ENCODE results near the gene SMARCC2.
A peak's percentile ranks its signal among the peaks of the same experiment; 100 is the strongest.

Gene SMARCC2

DNA sequence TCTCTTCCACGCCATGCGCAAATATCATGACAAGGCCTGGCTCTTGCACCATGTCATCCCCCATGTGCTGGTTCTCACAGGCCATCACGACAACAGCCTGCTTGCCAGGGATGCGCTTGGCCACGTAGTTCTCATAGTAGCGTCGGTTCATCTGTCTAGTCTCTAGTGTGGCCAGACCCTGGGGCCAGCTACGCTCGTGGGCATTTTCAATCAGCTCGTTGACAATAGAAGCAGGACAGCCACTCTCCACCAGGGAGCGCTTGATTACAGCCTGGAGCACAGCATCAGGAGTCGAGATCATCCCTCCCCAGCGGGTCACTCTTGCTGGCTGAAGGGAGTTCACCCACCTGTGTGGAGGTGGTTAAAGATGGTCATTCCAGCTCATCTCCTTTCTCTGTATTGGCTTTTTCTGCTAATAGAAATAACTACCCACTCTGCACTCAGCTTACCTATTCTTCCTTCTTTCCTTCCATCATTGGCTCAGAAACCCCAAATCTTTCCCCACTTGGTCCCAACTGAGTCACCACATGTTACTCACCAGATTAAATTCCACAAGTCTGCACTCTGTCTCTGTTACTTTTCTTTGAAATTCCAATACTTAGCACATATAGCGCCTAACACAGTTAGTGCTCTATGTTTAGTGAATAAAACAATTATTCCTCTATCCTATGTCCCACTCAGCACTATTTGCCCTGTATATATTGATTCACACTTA is 17.3 kb upstream of the SMARCC2 start (continued):
- no peak for TF ChIP-seq ZNF501 (tag by site-specific recombination; IDR thresholded peaks at IDR 0.05)
- TF ChIP-seq ZNF140 (tag by site-specific recombination; IDR thresholded peaks at IDR 0.05), result no peak
- TF ChIP-seq, protein P1, sequence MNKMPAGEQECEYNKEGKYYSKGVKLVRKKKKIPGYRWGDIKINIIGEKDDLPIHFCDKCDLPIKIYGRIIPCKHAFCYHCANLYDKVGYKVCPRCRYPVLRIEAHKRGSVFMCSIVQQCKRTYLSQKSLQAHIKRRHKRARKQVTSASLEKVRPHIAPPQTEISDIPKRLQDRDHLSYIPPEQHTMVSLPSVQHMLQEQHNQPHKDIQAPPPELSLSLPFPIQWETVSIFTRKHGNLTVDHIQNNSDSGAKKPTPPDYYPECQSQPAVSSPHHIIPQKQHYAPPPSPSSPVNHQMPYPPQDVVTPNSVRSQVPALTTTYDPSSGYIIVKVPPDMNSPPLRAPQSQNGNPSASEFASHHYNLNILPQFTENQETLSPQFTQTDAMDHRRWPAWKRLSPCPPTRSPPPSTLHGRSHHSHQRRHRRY (tag by site-specific recombination; IDR thresholded peaks at IDR 0.05), result no peak
- no peak for TF ChIP-seq ZNF184 (tag by site-specific recombination; IDR thresholded peaks at IDR 0.05)
- peak; percentile 36; the same call in 1 of the 2 replicates for TF ChIP-seq ZXDB (tag by site-specific recombination; IDR thresholded peaks at IDR 0.05)
- TF ChIP-seq ZNF624 (tag by site-specific recombination; IDR thresholded peaks at IDR 0.05), result no peak
- 0 out of 2 replicates have a peak, but pooled peaks have one; percentile 6 for TF ChIP-seq ZFHX2 (tag by site-specific recombination; conservative IDR thresholded peaks at IDR 0.05)
- TF ChIP-seq ZBTB21 (tag by site-specific recombination; IDR thresholded peaks at IDR 0.05), result no peak
- TF ChIP-seq FEZF1 (tag by site-specific recombination; IDR thresholded peaks at IDR 0.05), result no peak
- no peak for TF ChIP-seq ZNF146 (tag by site-specific recombination; IDR thresholded peaks at IDR 0.05)
- TF ChIP-seq GFI1B (tag by site-specific recombination; IDR thresholded peaks at IDR 0.05), result no peak
- TF ChIP-seq, protein P2, sequence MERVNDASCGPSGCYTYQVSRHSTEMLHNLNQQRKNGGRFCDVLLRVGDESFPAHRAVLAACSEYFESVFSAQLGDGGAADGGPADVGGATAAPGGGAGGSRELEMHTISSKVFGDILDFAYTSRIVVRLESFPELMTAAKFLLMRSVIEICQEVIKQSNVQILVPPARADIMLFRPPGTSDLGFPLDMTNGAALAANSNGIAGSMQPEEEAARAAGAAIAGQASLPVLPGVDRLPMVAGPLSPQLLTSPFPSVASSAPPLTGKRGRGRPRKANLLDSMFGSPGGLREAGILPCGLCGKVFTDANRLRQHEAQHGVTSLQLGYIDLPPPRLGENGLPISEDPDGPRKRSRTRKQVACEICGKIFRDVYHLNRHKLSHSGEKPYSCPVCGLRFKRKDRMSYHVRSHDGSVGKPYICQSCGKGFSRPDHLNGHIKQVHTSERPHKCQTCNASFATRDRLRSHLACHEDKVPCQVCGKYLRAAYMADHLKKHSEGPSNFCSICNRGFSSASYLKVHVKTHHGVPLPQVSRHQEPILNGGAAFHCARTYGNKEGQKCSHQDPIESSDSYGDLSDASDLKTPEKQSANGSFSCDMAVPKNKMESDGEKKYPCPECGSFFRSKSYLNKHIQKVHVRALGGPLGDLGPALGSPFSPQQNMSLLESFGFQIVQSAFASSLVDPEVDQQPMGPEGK (tag by site-specific recombination; IDR thresholded peaks at IDR 0.05), result 0 out of 2 replicates have a peak, but pooled peaks have one; percentile 11
- TF ChIP-seq ZNF654 (tag by site-specific recombination; IDR thresholded peaks at IDR 0.05; ENCODE audit: low read depth), result peak; percentile 44
- no peak for TF ChIP-seq SP3 (tag by site-specific recombination; IDR thresholded peaks at IDR 0.05)

DNA sequence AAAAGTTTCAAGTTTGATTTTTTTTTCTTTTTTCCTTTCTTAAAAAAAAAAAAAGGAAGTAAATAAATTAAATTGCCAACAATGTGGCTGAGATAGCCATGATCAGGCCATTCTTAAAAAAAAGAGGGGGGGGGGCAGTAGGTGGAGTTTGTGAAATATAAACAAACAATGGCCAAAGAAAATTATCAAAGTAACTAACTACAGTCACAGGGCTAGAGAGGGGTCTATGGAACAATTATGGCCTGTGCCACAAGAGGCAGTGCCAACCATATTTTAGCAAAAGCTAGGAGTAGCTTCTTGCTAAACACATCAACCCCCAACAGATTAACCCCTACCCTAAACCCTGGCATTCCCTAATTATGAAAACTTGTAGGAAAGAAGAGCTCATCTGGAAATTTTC is 16.2 kb upstream of the SMARCC2 start:
- H3K9me3 ChIP-seq (ENCODE audit: control insufficient read depth, insufficient read depth, low read depth, low read length), result no peaks in the 10 kb centered on the region
- TF ChIP-seq SP3 (tag by site-specific recombination; IDR thresholded peaks at IDR 0.05), result no peak
- no peak for TF ChIP-seq ZNF670 (tag by site-specific recombination; IDR thresholded peaks at IDR 0.05; ENCODE audit: low read depth)
- no peak for TF ChIP-seq ZNF501 (tag by site-specific recombination; IDR thresholded peaks at IDR 0.05)
- TF ChIP-seq, protein P3, sequence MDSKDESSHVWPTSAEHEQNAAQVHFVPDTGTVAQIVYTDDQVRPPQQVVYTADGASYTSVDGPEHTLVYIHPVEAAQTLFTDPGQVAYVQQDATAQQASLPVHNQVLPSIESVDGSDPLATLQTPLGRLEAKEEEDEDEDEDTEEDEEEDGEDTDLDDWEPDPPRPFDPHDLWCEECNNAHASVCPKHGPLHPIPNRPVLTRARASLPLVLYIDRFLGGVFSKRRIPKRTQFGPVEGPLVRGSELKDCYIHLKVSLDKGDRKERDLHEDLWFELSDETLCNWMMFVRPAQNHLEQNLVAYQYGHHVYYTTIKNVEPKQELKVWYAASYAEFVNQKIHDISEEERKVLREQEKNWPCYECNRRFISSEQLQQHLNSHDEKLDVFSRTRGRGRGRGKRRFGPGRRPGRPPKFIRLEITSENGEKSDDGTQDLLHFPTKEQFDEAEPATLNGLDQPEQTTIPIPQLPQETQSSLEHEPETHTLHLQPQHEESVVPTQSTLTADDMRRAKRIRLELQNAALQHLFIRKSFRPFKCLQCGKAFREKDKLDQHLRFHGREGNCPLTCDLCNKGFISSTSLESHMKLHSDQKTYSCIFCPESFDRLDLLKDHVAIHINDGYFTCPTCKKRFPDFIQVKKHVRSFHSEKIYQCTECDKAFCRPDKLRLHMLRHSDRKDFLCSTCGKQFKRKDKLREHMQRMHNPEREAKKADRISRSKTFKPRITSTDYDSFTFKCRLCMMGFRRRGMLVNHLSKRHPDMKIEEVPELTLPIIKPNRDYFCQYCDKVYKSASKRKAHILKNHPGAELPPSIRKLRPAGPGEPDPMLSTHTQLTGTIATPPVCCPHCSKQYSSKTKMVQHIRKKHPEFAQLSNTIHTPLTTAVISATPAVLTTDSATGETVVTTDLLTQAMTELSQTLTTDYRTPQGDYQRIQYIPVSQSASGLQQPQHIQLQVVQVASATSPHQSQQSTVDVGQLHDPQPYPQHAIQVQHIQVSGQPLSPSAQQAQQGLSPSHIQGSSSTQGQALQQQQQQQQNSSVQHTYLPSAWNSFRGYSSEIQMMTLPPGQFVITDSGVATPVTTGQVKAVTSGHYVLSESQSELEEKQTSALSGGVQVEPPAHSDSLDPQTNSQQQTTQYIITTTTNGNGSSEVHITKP (tag by site-specific recombination; IDR thresholded peaks at IDR 0.05), result peak; percentile 52; the same call in 1 of the 2 replicates
- TF ChIP-seq ZNF121 (tag by site-specific recombination; IDR thresholded peaks at IDR 0.05), result no peak
- ChIA-PET CTCF (interaction anchor here (0.7 to 6.0 kb wide), 10 partner anchors 8 to 60 kb away, joined by 3 to 73 read pairs (median 7); partner anchors contain the start of genes RNF41 and SMARCC2), POLR2A (interaction anchor here (1.0 to 4.6 kb wide), 3 partner anchors 16 to 102 kb away, joined by 3 to 47 read pairs (median 4); partner anchors contain the start of genes PA2G4, RNF41 and ZC3H10)
- H3K27ac ChIP-seq (ENCODE audit: extremely low read depth, low read depth, low read length), result no peak overlapping the region
- peaks cover 12 to 52% of the 10 kb centered on the region in 2 experiments for H3K36me3 ChIP-seq (ENCODE audit: control insufficient read depth in 2 of 2, insufficient read depth in 1 of 2, low read length in 2 of 2)
- no peak overlapping the region for H3K4me3 ChIP-seq (ENCODE audit: low read depth, low read length)
- H3K4me1 ChIP-seq (ENCODE audit: control insufficient read depth, insufficient read depth, low read length), result no peaks in the 10 kb centered on the region

Data from HEK293 (cell line).